GM12878 (cell line): ENCODE data around the gene ASTL. TPM values are rescaled to one million over a fixed set of nuclear protein-coding genes. Genes with fewer than 3 reads are reported as not detected.

Experiments used
- ATAC-seq: fragments of 200-7000 bp; cut with Tn5 transposase; 3 replicates; pipeline ENCODE4 v1.9.1; 2020; ENCODE audit warnings: mild to moderate bottlenecking, moderate library complexity
- BruUV-seq: library from RNA; stranded (reverse); fragments of 400-500 nt; replicated peaks from 2 replicates; lab custom pipeline; 2021; lab: Mats Ljungman, UMichigan
- CTCF ChIA-PET: fragments of 300-600 bp; sonication (Branson Sonifier 250); formaldehyde crosslinking; extraction: SDS; loops from one replicate; lab custom pipeline; 2021; ENCODE audit warnings: inconsistent platforms; lab: Yijun Ruan, JAX
- POLR2A ChIA-PET: fragments of 350-600 bp; formaldehyde crosslinking; extraction: SDS; loops from one replicate; lab custom pipeline; 2021; ENCODE audit warnings: inconsistent platforms; lab: Charles Lee
- RAD21 ChIA-PET: fragments of 300-600 bp; sonication (Branson Sonifier 250); formaldehyde crosslinking; loops from one replicate; lab custom pipeline; 2023; ENCODE audit warnings: antibody characterized with exemption; ENCODE audit not compliant: unreplicated experiment; lab: Charles Lee
- SMC1A ChIA-PET: fragments of 300-600 bp; sonication (Branson Sonifier 250); formaldehyde crosslinking; loops from one replicate; lab custom pipeline; 2023; ENCODE audit not compliant: unreplicated experiment, uncharacterized antibody; lab: Charles Lee
- DNase-seq: peaks from one replicate; pipeline ENCODE4 v3.0.0-alpha.2; 2011; ENCODE audit warnings: low read depth, low spot score
- FAIRE-seq: peaks from 3 replicates; lab custom pipeline; 2011; peaks lifted over from hg19 to GRCh38; lab: Jason Lieb, UNC
- H2AFZ ChIP-seq: 2 replicates; pipeline ENCODE4 v1.6.0; 2011; ENCODE audit warnings: low read depth, low read length, control low read depth; ENCODE audit not compliant: control insufficient read depth
- H3K27ac ChIP-seq: 2 replicates; pipeline ENCODE4 v1.5.1; 2011; ENCODE audit warnings: control low read depth; ENCODE audit not compliant: control insufficient read depth, insufficient read depth
- H3K27me3 ChIP-seq, 2 experiments: replicated peaks in 1 of 2; 2 replicates each; pipeline versions ENCODE4 v1.6.0 to v1.6.1; 2011; ENCODE audit warnings: low read length in 1 of 2; ENCODE audit not compliant: control insufficient read depth in 2 of 2, insufficient read depth in 2 of 2
- H3K36me3 ChIP-seq, 2 experiments: 2 replicates each; pipeline ENCODE4 v1.5.1; 2011; ENCODE audit warnings: low read length in 1 of 2; ENCODE audit not compliant: control insufficient read depth in 2 of 2, insufficient read depth in 2 of 2
- H3K4me1 ChIP-seq: 2 replicates; pipeline ENCODE4 v1.6.1; 2011; ENCODE audit warnings: mild to moderate bottlenecking, low read length, moderate library complexity, mixed read lengths; ENCODE audit not compliant: control insufficient read depth, insufficient read depth
- H3K4me2 ChIP-seq: 2 replicates; pipeline ENCODE4 v1.6.0; 2011; ENCODE audit warnings: control low read depth; ENCODE audit not compliant: control insufficient read depth, insufficient read depth
- H3K4me3 ChIP-seq: fragments of 200-600 bp; sonication (generic); 2 replicates; pipeline ENCODE4 v1.5.1; 2016
- H3K79me2 ChIP-seq: 2 replicates; pipeline ENCODE4 v1.6.0; 2011; ENCODE audit warnings: low read length; ENCODE audit not compliant: control insufficient read depth, insufficient read depth
- H3K9ac ChIP-seq: 2 replicates; pipeline ENCODE4 v1.8.0; 2011; ENCODE audit warnings: low read length, control low read depth, mixed read lengths; ENCODE audit not compliant: control insufficient read depth, insufficient read depth
- H3K9me3 ChIP-seq: replicated peaks from 3 replicates; pipeline ENCODE4 v1.5.1; 2011; ENCODE audit warnings: mild to moderate bottlenecking, low read length; ENCODE audit not compliant: control insufficient read depth, insufficient read depth
- H4K20me1 ChIP-seq: 2 replicates; pipeline ENCODE4 v1.6.0; 2011; ENCODE audit not compliant: control insufficient read depth, insufficient read depth
- CHD4 ChIP-seq: fragments of 200-600 bp; sonication (generic); IDR thresholded peaks from 2 replicates; pipeline ENCODE4 v1.6.1; 2016; ENCODE audit warnings: mild to moderate bottlenecking
- E2F4 ChIP-seq: IDR thresholded peaks from 2 replicates; pipeline ENCODE4 v1.6.1; 2012; ENCODE audit warnings: low read depth, low read length, improper control_type of control experiment
- MEF2A ChIP-seq: IDR thresholded peaks from 2 replicates; pipeline ENCODE4 v1.6.1; 2011; ENCODE audit warnings: low read depth, mild to moderate bottlenecking, low read length, moderate library complexity; ENCODE audit not compliant: insufficient read depth
- SIX5 ChIP-seq: IDR thresholded peaks from 2 replicates; pipeline ENCODE4 v1.6.1; 2011; ENCODE audit warnings: mild to moderate bottlenecking, low read depth, low read length, moderate library complexity; ENCODE audit not compliant: severe bottlenecking
- STAT1 ChIP-seq: fragments of 450-650 bp; conservative IDR thresholded peaks from 2 replicates; pipeline ENCODE4 v1.6.1; 2014; ENCODE audit warnings: antibody characterized with exemption, mild to moderate bottlenecking
- TCF7 ChIP-seq: IDR thresholded peaks from 2 replicates; pipeline ENCODE4 v1.6.1; 2014; ENCODE audit warnings: antibody characterized with exemption, borderline replicate concordance
- USF1 ChIP-seq: IDR thresholded peaks from 2 replicates; pipeline ENCODE4 v1.6.1; 2011; ENCODE audit warnings: borderline replicate concordance, low read depth, mild to moderate bottlenecking, moderate library complexity, mixed read lengths, low read length; ENCODE audit not compliant: insufficient read depth; ENCODE audit errors: extremely low read length
- WGBS: methylation state at CpG from one replicate; pipeline ENCODE4 v1.1.6; 2016; ENCODE audit warnings: low lambda C conversion rate; ENCODE audit not compliant: insufficient replicate concordance, insufficient coverage; ENCODE audit errors: missing lambda C conversion rate; 5-methylcytosine and 5-hydroxymethylcytosine counted together
- in situ Hi-C: fragments of 300-500 bp; cut with MboI; formaldehyde crosslinking; loops from 9 replicates; pipeline ENCODE4 v1.14.3; 2018; ENCODE audit warnings: mixed read lengths
- intact Hi-C: fragments of 100-400 bp; cut with micrococcal nuclease; formaldehyde crosslinking; loops from one replicate; pipeline ENCODE4 v1.14.2; 2022; ENCODE audit not compliant: unreplicated experiment
- polyA plus RNA-seq, 11 experiments: library from polyadenylated mRNA; depleted of rRNA in 4 of 11; unstranded in 6 of 11; stranded (reverse) in 5 of 11; fragments of >200 nt; fragmentation: Nextera tagmentation in 4 of 11; fragmentation: Illumina TruSeq in 1 of 11; extraction: Ambion mirVana in 4 of 11; extraction: Trizol in 1 of 11; gene quantifications; 1 replicate in 1 of 11; 2 replicates in 10 of 11; pipeline versions ENCODE4 v1.2.1 to v1.2.3, GENCODE V29; 2011 to 2016; ENCODE audit warnings: inconsistent platforms in 2 of 11, missing spikeins in 2 of 11, low read depth in 1 of 11
- total RNA-seq, 4 experiments: library from RNA; depleted of rRNA in 3 of 4; stranded (reverse); fragments of >200 nt in 3 of 4; fragmentation: Illumina TruSeq in 1 of 4; extraction: Trizol in 1 of 4; gene quantifications; 2 replicates each; pipeline versions ENCODE4 v1.2.1 to v1.2.3, GENCODE V29; 2013 to 2021
- TF ChIP-seq, protein P1 (sequence below): fragments of 450-650 bp; formaldehyde crosslinking; IDR thresholded peaks from 2 replicates; pipeline ENCODE4 v1.5.0; 2022; ENCODE audit warnings: mild to moderate bottlenecking, missing genetic modification characterization
- TF ChIP-seq, protein P2 (sequence below): fragments of 450-650 bp; IDR thresholded peaks from 2 replicates; pipeline ENCODE4 v1.6.1; 2017; ENCODE audit warnings: mild to moderate bottlenecking, moderate library complexity

The ASTL gene
- total and polyA plus RNA-seq, 10 of the 15 experiments (the other 5 are each of a cell fraction or from before 2014, with no cell fraction given), result 0.18 to 1.0 (median 0.38) TPM; not detected in 4

DNA sequence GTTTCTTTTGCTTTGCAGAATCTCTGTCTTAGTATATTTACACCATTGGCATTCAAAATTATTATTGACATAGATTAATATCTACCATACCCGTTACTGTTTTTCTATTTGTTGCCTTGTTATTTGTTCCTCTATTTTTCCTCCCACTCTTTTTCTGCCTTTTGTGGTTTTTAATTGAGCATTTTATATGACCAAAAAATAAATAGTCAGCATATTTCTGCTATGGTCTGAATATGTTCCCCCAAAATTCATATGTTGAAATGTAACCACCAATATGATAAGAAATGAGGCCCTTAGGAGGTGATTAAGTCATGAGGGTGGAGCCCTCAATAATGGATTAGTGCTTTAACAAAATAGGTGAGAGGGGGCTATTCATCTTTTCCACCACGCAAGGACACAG, 57.3 kb downstream of the ASTL start (continued):
- TF ChIP-seq USF1, result no peak
- no peak for TF ChIP-seq TCF7
- TF ChIP-seq MEF2A, result no peak
- TF ChIP-seq, protein P1, sequence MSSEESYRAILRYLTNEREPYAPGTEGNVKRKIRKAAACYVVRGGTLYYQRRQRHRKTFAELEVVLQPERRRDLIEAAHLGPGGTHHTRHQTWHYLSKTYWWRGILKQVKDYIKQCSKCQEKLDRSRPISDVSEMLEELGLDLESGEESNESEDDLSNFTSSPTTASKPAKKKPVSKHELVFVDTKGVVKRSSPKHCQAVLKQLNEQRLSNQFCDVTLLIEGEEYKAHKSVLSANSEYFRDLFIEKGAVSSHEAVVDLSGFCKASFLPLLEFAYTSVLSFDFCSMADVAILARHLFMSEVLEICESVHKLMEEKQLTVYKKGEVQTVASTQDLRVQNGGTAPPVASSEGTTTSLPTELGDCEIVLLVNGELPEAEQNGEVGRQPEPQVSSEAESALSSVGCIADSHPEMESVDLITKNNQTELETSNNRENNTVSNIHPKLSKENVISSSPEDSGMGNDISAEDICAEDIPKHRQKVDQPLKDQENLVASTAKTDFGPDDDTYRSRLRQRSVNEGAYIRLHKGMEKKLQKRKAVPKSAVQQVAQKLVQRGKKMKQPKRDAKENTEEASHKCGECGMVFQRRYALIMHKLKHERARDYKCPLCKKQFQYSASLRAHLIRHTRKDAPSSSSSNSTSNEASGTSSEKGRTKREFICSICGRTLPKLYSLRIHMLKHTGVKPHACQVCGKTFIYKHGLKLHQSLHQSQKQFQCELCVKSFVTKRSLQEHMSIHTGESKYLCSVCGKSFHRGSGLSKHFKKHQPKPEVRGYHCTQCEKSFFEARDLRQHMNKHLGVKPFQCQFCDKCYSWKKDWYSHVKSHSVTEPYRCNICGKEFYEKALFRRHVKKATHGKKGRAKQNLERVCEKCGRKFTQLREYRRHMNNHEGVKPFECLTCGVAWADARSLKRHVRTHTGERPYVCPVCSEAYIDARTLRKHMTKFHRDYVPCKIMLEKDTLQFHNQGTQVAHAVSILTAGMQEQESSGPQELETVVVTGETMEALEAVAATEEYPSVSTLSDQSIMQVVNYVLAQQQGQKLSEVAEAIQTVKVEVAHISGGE (CRISPR knock-in tag), result no peak
- TF ChIP-seq SIX5, result no peak

DNA sequence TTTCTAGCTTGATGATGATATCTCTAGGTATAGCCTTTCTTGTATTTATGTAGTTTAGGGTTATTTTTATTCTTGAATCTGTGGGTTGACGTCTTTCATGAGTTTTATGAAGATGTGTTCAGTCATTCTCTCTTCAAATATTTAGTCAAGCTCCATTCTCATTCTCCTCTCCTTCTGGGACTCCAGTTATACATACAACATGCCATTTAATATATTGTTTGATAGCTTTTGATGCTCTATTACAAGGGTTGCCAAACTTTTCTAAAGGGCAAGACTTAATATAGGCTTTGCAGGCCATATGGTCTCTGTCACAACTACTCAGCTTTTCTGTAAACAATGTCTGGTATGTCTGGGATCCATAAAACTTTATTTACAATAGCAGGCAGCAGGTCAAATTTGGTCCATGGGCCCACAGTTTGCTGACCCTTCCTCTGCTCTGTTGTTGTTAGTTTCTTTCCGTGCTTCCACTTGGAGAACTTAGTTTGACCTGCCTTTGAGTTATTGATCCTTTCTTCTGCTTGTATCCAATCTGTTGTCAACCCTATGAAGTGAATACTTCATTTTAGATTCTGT, 63.0 kb downstream of the ASTL start:
- ATAC-seq (no peak), FAIRE-seq (no peak), DNase-seq (no peak)
- Histone ChIP-seq H3K79me2 (no peaks in the 10 kb centered on the region), H3K4me1 (no peaks in the 10 kb centered on the region), H3K27me3 (no peaks in the 10 kb centered on the region; a peak in 1 of 4 replicates), H3K36me3 (no peaks in the 10 kb centered on the region), H2AFZ (no peak overlapping the region), H3K9me3 (no peaks in the 10 kb centered on the region; the same call in 1 of the 3 replicates), H4K20me1 (no peaks in the 10 kb centered on the region), H3K27ac (no peak overlapping the region), H3K4me2 (no peak overlapping the region), H3K9ac (no peak overlapping the region), H3K4me3 (no peak overlapping the region)
- WGBS, result 8% methylated on average over 2 of the region's 2 CpGs
- in situ Hi-C loops (loop anchor here (10.0 kb wide), 1 partner anchor 60 kb away; no protein-coding TSS in a partner anchor), intact Hi-C loops (no loop called here)
- no TSS peak for BruUV-seq
- POLR2A ChIA-PET, result no interaction called here
- CTCF ChIA-PET, result interaction anchor here (0.8 to 1.7 kb wide), 4 partner anchors 42 to 83 kb away, joined by 3 to 5 read pairs (median 4); no protein-coding TSS in a partner anchor
- TF ChIP-seq, protein P2, sequence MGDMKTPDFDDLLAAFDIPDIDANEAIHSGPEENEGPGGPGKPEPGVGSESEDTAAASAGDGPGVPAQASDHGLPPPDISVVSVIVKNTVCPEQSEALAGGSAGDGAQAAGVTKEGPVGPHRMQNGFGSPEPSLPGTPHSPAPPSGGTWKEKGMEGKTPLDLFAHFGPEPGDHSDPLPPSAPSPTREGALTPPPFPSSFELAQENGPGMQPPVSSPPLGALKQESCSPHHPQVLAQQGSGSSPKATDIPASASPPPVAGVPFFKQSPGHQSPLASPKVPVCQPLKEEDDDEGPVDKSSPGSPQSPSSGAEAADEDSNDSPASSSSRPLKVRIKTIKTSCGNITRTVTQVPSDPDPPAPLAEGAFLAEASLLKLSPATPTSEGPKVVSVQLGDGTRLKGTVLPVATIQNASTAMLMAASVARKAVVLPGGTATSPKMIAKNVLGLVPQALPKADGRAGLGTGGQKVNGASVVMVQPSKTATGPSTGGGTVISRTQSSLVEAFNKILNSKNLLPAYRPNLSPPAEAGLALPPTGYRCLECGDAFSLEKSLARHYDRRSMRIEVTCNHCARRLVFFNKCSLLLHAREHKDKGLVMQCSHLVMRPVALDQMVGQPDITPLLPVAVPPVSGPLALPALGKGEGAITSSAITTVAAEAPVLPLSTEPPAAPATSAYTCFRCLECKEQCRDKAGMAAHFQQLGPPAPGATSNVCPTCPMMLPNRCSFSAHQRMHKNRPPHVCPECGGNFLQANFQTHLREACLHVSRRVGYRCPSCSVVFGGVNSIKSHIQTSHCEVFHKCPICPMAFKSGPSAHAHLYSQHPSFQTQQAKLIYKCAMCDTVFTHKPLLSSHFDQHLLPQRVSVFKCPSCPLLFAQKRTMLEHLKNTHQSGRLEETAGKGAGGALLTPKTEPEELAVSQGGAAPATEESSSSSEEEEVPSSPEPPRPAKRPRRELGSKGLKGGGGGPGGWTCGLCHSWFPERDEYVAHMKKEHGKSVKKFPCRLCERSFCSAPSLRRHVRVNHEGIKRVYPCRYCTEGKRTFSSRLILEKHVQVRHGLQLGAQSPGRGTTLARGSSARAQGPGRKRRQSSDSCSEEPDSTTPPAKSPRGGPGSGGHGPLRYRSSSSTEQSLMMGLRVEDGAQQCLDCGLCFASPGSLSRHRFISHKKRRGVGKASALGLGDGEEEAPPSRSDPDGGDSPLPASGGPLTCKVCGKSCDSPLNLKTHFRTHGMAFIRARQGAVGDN, result no peak
- TF ChIP-seq STAT1, result no peak
- TF ChIP-seq E2F4, result no peak
- no peak for TF ChIP-seq CHD4
- RAD21 ChIA-PET, result interaction anchor here (0.9 to 1.3 kb wide), 3 partner anchors 62 to 158 kb away, joined by 3 read pairs; no protein-coding TSS in a partner anchor
- SMC1A ChIA-PET, result no interaction called here
